Measurements from ENCODE around the gene RAD51D.
A peak's percentile ranks its signal among the peaks of the same experiment; 100 is the strongest.
"Not testable (repeated sequence)": the region's sequence is repeated elsewhere in the genome, so short reads cannot be mapped to it uniquely, and the experiment has no call there.

Gene RAD51D

DNA sequence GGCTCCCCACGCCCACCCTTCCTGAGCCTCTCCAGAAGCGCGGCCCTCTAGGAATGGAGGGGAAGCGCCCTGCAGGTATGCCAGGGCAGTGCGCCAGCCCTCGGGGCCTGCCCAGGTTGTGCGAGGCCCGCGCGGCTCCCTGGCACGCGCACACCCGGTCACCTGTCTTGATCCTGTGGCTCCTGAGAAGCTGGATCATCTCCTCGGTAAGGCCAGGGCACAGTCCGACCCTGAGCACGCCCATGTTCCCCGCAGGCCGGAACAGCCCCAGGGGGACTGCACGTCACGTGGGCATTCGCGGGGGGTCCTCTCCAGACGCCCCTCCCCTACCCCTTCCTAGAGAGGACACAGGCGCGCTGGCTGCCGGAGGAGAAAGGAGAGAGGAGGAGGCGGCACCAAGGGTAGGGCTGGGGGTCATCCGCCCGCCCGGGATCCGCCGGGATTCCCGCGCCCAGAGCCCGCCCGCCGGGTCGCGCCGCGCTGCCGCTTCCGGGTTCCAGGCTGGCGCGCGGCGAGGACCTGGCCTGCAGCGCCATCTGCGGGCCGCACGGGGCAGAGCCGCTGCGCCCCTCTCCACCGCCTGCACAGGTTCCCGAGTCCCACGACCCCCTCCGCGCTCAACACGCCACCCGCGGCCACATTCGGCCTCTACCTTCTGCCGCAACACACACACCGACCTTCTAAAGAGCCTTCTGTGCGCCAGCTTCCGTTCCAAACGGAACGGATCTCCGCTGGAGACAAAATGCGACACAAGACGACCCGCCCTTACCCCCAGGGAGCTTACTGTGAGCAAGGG lies at the start of gene RAD51D:
RAD51D (minus strand) TSS at position 491 of the 796 bp plus-strand sequence; CDS start at position 244, 247 bp downstream.
- peak; percentile 79 for DNase-seq

DNA sequence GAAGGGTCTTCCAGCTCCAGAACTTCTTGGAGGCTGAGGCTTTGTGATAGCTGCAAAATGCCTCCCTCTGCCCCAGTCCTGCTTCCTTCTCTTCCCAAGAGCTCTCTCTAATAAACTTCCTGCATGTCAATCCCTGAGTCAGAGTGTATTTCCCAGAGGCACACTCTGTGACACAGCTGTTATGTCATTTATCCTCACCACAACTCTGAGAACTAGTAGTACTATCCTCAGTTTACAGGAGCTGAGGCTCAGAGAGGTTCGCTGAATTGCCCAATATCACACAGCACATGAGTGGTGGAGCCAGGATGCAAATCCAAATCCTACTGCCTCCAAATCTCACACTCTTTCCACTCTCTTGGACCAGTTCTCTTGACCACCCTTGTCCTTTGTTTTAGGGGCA lies 48.0 kb upstream of the RAD51D start:
- DNase-seq: no peak

GRCh38 chr17:35167046-35167445 lies 47.4 kb upstream of the RAD51D start:
- DNase-seq: no peak

DNA sequence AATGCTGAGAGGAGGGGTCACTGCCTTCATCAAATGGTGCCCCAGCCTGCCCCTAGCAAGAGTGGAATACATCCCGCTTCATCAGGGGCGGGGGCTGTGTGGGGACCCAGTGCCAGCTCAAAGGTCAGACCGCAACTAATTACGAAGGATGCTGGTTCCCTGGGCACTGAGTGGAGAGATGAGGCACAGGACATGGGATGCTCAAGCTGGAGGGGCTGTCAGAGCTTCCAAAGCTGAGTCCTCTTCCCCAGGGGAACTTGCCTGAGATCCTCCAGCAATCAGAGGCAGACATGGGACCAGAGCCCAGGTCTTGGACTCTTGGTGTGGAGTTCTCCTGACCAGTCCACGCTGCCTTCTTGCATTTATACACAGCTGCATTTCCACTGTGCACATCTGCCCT lies 46.9 kb upstream of the RAD51D start:
- no peak for DNase-seq

DNA sequence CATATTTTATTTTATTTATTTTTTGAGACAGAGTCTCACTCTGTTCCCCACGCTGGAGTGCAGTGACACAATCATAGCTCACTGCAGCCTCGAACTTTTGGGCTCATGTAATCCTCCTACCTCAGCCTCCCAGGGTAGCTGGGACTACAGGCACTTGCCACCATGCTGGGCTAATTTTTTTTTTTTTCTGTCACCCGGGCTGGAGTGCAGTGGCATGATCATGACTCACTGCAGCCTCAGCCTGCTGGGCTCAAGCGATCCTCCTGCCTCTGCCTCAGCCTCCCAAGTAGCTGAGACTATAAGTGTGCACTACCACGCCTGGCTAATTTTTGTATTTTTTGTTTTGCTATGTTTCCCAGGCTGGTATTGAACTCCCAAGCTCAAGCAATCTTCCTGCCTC lies 45.1 kb upstream of the RAD51D start:
- no peak for DNase-seq

DNA sequence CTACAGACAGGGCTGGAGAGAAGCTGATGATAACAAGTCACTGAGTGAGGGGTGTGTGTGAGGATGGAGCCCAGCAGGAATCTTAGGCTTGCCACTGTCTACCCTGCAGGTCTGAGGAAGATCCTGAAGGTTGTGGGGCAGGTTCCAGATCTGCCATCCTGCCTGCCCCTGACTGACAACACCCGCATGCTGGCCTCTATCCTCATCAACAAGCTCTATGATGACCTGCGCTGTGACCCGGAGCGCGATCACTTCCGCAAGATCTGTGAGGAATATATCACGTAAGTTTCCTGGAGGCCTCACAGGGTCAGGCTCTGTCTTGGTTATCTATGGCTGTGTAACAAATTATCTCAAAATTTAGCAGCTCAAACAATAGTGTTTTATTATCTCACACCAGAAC lies 44.2 kb upstream of the RAD51D start:
- no peak for DNase-seq

GRCh38 chr17:35162755-35163154 lies 43.1 kb upstream of the RAD51D start:
- no peak for DNase-seq

- peak; percentile 3 for DNase-seq
These were observed 41.7 kb upstream of the RAD51D start for GRCh38 chr17:35161281-35161761.

GRCh38 chr17:35160354-35161201 lies 40.9 kb upstream of the RAD51D start:
- DNase-seq: no peak

DNA sequence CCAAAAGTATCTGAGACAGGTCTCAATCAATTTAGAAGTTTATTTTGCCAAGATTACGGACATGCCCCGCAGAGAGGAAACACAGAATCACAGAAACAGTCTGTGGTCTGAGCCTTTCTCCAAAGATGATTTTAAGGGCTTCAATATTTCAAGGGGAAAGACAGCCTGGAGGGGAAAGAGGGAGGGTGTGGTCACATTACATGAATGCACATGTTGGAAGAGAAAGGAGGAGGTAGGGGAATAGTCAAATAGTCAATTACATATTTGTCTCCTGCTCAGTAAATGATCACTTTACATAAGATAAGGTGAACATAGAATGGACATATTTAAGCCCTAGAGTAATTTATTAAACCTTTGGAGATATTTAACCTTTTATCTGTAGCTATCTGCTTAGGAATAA lies 40.3 kb upstream of the RAD51D start:
- no peak for DNase-seq

- no peak for DNase-seq
These were observed 35.6 kb upstream of the RAD51D start for GRCh38 chr17:35155246-35155645.

GRCh38 chr17:35154196-35155165 lies 34.8 kb upstream of the RAD51D start:
- no peak for DNase-seq

- DNase-seq: no peak
These were observed 32.9 kb upstream of the RAD51D start for GRCh38 chr17:35152421-35153140.

DNA sequence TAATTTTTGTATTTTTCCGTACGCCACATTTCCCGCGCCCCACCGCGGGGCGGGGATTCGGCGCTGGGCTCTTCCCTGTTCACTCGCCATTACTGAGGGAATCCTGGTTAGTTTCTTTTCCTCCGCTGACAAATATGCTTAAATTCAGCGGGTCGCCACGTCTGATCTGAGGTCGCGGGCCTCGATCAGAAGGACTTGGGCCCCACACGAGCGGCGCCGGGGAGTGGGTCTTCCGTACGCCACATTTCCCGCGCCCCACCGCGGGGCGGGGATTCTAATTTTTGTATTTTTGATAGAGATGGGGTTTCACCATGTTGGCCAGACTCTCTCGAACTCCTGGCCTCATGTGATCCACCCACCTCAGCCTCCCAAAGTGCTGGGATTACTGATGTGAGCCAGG lies 31.4 kb upstream of the RAD51D start:
- DNase-seq: not testable (repeated sequence)

DNA sequence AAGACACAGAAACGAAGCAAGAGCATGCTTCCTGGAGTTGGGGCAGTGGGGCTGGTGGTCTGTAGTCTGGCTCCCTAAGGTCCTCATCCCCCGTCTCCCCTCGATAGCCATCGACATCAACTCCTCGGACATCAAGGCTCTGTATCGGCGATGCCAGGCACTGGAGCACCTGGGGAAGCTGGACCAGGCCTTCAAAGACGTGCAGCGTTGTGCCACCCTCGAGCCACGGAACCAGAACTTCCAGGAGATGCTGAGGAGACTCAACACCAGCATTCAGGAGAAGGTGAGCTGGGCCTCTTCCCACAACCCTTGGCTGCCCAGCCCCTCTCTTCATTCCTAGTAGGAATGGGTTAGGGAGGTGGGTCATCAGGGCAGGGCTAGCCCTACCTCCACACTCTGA lies 30.3 kb upstream of the RAD51D start:
- DNase-seq: no peak

GRCh38 chr17:35148144-35148543 lies 28.5 kb upstream of the RAD51D start:
- no peak for DNase-seq

DNA sequence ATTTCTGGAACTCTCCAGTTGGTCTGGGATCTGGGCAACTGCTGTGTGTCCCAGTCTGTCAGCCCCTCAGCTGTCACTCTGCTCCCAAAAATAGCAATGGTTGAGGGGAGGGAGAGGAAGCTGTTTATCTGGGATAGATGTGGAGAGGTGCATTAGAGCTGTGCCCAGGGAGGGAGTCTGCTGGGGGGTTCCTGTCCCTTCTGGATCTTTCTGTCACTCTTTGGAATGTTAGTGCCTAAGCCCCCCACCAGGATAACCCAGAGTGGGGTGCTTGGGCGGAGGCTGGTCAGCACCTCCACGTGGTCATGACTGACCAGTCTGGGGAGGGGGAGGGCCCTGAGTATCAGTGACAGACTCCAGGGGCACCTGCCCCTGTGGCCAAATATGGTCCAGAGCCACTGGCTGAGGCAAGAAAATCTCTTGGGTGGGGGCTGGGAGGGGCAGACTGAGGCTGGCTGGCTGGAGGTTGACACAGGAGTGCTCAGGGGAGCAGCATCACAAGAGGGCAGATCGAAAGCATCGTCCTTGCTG lies 27.8 kb upstream of the RAD51D start, which contains the start of gene UNC45B:
UNC45B (plus strand) TSS at position 443 of the 531 bp plus-strand sequence. CDS start 447 bp downstream, outside the sequence.
- no peak for DNase-seq

DNA sequence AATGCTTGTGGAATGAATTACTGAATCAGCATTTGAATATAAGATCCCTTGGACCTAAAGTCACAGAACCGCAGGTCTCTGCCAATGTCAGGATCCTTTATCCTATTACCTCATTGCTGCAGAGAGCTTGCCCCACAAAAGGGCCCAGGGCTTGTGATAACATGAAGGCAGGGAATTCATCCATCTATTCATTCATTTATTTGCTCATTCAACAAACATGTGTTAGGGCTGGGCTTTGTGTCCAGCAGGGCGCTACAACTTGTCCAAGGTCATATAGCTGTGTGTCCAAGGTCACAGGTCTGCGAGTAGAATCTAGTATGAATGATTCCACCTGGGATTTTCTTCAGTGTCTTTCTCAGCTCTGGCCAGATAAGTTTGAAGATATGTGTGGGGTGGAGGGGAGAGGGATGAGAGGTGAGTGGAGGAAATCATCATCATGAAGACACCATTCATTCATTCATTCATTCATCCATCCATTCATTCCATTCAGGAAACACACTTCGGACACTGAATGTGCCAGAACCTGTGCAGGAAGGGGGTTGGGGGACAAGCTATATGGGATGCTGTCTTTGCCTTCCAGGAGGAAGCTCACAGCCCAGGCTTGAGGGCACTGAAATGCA lies 26.7 kb upstream of the RAD51D start:
- no peak for DNase-seq

GRCh38 chr17:35144840-35145239 lies 25.2 kb upstream of the RAD51D start:
- DNase-seq: no peak

- DNase-seq: no peak
These were observed 22.8 kb upstream of the RAD51D start for GRCh38 chr17:35142467-35142796.

Data from CD4-positive, alpha-beta T cell treated with Interferon gamma for 1 hour (primary cell).